Femur (tissue), 1 donor: ENCODE results near the gene CRYAB.

ENCODE experiments used
- DNase-seq: peaks from one replicate; pipeline ENCODE4 v3.0.0-alpha.2; 2017

The CRYAB gene, protein sequence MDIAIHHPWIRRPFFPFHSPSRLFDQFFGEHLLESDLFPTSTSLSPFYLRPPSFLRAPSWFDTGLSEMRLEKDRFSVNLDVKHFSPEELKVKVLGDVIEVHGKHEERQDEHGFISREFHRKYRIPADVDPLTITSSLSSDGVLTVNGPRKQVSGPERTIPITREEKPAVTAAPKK

DNA sequence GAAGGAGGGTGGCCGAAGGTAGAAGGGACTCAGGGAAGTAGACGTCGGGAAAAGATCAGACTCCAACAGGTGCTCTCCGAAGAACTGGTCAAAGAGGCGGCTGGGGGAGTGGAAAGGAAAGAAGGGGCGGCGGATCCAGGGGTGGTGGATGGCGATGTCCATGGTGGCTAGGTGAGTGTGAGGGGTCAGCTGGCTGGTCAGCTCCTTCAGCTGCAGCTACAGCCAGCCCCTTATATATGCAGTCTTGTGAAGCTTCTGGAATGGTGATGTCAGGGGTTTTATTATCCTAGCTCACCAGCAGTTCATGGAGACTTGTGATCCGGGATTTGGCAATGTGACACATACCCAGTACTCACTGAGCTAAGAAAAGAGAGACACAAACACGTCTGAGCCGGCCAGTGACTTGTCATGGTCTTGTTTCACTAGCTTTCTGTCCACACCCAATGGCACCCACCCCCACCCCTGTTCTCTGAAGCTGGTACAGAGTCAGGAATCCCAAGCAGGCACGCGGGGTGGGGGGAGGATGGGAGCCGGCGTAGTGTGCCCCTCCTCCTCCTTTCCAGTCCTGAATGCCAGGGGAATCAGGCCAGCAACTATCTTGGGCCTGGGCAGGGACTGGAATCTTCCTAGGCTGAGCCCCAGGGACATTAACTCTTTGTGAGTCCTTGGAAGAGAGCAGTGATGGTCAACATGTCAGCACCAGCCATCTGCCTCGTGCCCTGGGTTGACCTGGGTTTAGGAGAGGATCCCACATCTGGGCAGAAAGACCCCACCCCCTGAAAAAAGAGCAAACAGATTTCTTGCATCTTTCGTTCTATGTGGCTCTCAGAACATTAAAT lies at the start of gene CRYAB:
Gene CRYAB (minus strand): TSS at position 208 of the 839 bp plus-strand sequence. CDS start 46 bp downstream, at position 162.
- peak; percentile 92 for DNase-seq

DNA sequence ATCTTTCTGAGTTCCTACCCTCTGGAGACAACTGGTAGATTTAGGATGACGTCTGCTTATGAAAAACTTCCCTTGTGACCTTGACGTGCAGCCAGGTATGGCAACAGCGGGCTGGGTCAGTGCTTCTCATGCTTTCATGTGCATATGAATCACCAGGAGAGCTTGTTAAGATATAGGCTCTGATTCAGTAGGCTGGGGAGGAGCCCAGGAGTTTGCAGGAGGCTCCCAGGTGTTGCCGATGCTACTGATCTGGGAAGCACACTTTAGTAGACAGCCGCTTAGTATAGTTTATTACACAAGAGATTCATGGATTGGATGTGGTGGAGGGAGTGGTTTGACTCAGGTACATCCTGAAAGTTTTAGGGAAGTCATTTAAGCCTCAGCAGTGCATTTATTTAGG lies 49.3 kb upstream of the CRYAB start:
- no peak for DNase-seq

DNA sequence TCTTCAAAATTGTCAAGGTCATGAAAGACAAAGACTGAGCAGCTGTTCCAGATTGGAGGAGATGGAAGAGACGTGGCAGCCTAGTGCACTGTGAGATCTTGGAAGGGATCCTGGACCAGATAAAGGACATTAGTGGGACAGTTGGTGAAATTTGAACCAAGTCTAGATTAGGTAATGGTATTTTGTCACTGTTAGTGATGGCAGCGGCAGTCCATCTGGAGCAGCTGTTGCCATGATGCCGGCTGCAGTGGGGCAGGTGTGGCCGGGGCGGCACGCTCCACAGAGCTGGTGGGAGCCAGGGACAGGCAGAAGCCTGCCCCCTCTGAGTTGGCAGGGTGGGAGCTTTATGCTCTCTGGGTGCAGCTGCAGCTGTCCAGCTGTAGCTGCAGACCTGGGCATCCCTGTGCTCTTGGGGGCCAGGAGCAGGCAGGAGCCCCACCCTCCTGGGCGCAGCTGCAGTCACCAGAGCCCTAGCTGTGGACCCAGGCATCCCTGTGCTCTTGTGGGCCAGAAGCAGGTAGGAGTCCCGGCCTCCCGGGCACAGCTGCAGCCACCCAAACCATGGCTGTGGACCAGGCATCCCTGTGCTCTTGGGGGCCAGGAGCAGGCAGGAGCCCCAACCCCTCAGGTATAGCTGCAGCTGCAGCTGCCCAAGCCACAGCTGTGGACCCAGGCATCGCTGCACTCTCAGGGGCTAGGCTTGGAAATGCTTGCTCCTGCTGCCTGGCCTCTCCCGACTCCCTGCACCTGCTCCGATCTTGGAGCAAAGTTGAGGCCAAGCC lies 46.3 kb upstream of the CRYAB start:
- DNase-seq = peak; percentile 80

DNA sequence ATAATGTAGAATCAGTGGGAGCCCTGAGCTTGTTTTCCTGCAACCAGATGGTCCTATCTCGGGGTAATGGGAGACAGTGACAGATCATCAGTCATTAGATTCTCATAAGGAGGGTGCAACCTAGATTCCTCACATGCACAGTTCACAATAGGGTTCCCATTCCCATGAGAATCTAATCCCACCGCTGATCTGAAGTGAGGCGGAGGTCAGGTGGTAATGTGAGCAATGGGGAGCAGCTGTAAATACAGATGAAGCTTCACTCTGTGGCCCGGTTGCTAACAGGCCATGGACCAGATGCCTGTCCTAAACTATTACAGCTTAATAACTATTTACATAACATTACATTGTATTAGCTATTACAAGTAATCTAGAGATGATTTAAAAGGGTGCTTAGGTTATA lies 42.6 kb upstream of the CRYAB start:
- DNase-seq = no peak

DNA sequence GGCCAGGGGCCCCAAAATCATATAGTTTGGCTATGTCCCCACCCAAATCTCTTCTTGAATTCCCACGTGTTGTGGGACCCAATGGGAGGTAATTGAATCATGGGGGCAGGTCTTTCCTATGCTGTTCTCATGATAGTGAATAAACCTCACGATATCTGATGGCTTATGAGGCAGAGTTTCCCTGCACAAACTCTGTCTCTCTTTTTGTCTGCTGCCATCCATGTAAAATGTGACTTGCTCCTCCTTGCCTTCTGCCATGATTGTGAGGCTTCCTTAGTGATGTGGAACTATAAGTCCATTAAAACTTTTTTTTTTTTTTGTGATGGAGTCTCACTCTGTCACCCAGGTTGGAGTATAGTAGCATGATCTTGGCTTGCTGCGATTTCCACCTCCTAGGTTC lies 40.0 kb upstream of the CRYAB start:
- DNase-seq = no peak

DNA sequence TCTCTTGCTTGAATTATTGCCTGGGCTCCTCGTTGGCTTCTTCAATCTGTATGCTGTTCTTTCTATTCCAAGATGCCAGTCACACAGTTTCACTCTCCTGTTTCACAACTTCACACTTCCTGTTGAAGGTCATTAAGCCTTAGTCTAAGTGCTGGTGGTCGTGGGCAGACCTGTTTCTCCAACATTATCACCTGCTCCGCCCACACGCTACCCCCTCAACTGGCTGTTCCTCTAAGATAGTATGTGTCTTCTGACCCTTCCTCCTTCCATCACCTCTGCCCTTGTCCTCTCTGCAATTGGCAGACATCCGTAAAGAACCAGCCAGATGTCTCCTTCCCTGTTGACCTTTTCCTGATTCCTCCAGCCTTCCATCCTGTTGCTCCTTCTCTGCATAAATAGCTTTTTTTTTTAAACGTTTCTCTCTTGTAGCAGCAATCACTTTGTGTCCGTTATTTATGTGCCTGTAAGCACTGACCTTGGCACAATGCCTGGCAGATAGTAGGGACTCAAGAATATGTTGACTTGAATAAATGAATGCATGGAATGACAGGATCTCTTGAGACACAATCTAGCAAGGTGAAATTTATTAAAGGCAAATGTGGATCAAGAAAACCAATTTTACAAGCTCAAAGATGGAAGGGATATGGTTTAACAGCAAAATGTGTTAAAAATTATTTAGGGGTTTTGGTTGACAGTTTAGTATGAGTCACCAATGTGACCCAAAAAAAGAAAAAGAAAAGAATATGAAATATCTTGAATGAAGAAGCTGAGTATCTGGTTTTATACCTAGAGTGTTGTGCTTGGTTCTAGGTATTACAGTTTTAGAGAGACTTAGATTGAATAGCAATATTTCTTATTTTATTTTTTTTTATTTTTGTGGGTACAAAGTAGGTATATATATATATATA lies 38.2 kb upstream of the CRYAB start:
- no peak for DNase-seq

DNA sequence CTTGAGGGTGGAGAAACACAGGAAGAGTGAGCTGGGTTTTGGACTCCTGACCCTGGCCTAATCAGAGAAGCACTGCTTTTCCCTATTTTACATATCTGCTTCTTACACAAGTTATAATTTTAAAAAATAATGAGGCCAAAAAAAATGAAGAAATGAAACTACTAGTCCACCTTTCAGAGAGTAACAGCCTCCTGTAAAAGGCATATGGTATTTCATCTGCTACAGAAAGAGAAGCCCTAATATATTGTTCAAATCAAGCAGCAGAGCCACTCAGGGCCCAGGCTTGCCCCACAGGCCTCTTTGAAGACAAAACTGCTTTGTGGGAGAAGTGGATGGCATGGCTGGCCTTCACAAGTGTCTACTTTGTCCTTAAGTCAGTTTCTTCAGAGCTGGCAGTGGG lies 35.6 kb upstream of the CRYAB start:
- DNase-seq = no peak

DNA sequence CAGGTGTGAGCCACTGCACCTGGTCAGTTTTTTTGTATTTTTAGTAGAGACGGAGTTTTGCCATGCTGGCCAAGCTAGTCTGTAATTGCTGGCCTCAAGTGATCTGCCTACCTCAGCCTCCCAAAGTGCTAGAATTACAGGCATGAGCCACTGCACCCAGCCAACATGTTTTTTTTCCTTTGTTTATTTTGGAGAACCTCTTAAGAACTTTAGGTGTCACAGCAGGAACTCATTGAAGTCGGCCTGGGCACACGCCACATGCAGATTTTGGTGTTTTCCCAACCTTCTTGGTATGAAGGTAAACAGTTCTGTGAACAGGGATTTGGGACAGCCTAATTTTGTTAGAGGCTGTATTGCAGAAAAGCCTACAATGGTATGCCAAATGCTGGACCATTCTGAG lies 34.9 kb upstream of the CRYAB start:
- DNase-seq = no peak

DNA sequence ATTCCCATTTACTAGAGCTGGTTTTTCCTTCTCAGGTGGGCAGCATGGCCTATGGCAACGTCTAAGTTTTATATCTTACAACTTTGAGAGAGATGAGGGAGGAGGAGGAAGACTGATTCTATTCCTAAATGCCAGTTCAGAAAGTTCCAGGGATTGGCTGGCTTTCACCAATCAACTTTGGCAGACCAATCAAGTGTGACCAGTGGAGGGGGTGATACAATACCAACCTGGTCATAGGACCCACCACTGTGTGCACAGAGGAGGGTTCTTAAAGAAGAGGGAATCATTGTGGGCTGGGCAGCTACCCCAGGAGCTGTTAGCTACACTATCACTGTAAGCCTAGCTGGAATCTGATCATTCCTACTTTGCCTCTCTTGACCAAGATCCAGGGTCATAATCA lies 33.6 kb upstream of the CRYAB start:
- DNase-seq = no peak

DNA sequence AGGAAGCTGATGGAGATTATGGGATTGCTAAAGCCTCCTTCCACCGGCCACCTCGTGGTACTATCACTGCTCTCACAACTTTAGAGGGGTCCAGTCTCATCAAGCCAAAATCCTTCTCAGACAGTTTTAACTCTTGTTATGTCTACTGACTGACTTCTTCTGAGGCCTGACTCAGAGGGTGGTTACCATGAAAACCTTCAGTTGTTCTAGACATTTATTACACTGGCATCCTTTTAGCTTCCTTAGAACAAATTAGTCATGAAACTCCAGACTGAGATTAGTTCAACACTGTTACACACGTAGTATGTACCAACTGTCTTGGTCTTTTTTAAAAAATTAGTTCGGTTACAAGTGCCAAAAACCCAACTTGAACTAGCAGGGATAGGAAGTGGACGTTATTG lies 33.1 kb upstream of the CRYAB start:
- DNase-seq = no peak

DNA sequence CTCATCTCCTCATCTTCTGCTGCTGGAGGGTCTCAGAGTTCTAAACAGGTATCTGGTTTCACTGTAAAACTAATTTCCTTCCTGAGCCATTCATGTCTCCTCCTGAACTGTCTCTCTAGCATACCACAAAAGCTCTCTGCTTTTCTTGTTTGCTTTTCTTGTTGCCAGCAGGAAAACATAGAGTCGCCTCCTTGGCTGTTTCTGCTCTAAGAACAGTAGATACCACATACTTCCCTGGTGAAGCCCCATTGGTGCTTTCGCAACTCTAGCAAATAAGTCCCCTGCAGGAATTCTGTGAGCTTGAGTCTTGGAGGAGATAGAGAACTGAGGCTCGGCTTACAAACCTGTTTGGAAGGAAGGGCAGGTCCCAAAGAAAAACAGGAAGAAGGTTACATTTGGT lies 32.6 kb upstream of the CRYAB start:
- no peak for DNase-seq

DNA sequence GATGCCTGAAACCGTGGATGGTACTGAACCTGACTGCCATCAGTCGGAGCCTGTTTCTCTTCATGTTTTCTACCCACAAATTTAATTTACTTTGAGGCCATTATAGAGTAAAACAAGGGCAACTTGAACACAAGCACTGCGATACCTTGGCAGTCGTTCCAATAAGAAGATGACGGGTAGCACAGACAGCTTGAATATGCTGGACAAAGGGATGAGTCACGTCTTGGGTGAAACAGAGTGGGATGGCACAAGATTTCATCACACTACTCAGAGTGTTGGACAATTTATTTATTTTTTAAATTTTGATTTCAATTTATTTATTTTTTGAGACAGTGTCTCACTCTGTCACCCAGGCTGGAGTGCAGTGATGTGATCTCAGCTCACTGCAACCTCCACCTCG lies 31.3 kb upstream of the CRYAB start:
- DNase-seq = no peak

DNA sequence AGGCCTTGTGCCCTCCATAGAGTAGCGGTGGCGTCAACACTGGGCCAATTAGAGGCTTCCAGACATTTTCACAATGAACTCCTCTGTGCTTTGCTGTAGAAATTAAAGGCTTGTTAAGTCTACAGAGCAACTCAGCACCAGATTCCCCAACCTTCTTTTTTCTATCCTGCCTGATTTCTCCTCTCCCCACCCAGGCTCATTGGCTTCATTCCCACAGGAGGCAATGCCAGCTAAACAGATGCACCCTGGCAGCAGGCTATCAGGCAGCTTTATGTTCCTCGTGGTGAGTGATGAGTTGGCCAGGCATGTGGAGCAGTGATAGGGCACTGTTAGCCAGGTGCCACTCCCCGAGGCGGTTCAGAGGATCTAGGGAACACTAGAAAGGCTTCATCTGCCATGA lies 30.4 kb upstream of the CRYAB start:
- peak; percentile 67 for DNase-seq

DNA sequence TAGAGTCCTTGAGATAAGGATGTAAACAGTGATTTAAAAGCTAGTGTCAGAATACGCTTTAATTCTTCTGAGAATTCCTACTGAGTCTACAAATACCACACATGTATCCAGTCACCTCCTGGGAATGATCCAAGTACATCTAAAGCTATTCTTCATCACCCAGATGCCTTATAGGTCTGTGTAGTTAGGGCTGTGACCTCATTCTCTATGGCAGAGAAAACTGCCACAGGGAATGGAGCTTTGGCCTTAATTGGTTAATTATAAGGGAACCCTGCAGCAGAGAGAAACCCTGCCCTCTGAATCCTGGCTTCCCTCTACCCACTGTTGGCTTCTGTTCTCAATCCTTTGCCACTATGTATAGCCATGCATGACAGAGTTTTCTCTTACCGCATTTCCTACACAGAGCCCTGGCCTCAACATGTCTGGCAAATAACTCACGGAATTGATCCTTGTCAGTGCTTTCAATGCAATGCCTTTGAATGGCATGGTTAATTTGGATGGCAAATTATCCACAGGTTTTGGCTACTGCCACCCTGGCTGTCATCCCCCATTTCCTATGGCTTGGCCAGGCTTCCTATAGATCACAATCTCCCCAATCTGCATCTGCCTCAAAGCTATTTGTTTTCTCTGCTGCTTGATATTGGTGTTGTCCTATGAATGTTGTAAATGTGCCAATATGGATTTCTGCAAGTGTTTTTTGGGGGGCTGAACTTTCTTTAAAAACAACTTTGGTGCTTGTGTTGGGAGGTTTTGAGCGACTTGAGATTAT lies 28.4 kb upstream of the CRYAB start:
- no peak for DNase-seq

DNA sequence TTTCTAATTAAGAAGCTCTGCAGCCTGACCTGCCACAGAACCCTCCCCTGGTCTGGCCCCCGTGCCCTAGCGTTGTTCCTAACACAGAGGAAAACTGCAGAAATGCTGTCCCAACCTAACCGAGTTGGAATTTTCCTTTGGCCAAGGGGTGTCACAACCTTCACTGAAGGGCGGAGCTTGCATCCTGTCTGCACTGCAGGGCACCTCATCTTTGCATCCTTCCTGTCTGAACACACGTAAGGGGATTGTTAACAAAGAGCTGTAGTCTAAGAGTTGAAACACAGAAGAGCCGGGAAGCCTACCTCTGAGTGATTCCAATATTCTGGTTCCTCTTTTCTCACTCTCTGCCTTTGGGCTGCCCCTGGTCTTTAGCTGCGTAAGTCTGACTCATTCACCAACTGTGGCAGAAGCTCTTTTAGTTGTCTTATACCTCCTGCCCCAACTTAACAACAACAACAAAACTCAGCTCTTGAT lies 27.2 kb upstream of the CRYAB start:
- DNase-seq = no peak

DNA sequence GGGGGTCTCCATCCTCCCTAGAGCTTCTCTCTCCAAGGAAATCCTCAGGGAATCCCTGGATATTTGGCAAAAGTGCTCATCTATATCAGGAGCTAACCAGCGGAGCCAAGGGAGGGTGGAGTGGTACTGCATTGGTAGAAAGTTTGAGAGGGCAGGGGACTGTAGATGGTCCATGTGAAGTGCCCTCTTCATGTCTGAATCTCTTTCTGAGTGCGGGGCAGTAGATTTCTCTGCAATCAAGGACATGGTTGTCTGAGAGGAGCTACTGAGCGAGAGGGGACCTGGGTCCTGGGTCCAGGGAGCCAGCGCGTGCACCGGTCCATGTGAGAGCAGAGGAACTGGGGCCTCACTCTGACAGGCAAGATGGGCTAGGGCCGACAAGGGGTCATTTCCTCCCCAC lies 26.3 kb upstream of the CRYAB start:
- DNase-seq = no peak

DNA sequence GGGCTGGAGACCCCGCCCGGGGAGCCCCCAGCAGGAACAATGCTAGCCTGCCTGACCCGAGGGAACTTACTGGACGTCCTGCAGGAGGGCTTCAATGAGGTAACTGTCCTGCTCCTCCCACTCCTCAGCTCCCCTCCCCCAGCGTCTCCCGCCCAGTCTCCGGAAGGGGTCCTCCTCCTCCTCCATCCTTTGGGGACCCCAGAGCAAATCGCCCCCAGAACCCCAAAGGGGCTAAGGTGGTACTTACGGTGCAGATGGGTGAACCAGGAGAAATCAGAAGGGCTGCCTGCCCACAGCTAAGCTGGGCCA lies 25.8 kb upstream of the CRYAB start:
- no peak for DNase-seq

DNA sequence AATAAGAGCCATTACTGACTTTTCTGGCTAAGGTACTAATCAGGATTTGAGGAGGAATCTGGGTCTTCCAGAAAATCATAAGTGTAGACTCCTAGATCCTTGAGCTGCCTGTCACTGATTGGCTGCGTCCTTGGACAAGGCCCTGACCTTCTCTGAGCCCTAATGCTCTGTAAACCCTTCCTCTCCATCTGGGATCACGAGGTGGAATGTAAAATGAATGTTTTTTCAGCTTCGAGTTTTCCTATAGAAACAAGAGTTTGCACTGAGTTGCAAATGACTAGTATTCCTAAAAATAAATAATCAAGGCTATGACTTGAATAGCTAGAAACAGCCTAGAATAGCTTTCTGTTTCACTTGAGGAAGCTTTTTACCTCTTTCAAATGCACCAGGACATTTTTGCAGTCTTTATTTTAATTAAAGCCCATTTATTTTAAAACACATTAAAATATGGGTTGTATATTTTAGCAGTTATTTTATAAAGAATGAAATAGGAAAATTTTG lies 24.5 kb upstream of the CRYAB start:
- no peak for DNase-seq

DNA sequence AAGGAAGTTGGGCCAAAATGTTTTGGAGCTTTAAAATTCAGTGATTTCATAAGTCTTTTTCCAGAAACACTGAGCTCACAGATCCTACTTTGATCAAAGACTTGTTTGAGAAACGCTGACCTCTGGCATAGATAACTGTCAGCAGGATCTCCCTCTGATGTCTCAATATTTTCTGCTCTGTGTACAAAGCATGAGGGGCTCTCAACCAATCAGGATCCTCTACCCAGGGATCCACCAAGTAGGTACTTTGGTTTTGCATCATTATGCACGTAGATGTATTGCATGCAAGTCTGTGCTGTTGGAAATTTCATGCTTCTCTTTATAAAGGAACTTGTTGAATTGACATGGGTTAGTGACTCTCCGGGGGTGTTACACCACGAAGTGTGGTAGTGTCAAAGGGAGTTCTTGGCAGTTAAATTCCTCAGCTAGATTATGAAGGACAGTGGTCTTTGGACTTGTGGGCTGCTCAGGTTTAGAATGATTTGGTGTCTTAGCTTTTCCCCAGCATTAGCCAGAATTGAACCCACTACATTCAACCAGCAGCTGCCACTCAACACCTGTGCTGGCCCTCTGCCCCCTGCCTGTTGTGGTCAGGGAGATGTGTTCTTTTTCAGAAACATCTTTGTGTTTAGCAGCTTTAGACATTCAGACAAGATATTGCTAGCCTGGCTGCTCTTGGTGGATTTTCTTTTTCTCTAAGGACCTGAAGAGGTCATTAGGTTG lies 23.9 kb upstream of the CRYAB start:
- DNase-seq = no peak

DNA sequence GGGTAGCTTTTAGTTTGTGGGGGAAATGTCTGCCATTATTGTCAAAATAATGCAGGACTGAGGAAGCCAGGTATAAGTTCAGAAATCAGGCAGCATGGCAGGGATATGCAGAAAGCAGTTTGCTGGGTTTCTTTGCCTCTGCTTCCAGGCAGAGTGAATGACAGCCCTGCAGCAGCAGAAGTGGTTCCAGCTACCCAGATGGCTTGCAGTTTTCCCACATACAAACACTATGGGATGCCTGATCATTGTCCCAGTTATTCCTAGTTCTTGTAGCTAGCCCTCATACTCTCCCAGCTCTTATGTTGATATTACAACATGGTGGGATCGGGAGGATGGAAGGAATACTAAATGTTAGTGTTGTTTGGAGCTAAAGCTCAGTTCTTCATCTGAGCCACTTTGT lies 22.7 kb upstream of the CRYAB start:
- no peak for DNase-seq

DNA sequence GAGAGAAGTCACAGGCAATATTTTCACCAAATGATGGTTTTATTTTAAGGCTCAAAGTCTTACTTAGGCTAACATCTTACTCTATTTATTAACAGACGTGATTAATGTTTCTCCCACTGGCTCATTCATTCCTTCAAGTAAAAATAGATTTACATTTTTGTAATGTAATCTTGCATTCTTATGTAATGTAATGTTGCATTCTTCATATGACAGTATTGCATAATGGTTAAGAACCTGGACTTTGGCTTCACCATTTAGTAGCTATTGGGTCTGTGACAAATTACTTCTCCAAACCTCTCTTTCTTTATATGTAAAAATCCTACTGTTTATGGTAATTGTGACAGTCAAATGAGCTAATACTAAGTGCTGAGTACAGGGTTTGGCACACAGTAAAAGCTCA lies 22.3 kb upstream of the CRYAB start:
- no peak for DNase-seq
